WTC11 (cell line): Measurements from ENCODE around the gene GNG3.

Source experiments
- CBFB ChIP-seq: sonication (generic); formaldehyde crosslinking; IDR thresholded peaks from 2 replicates; pipeline ENCODE4 v1.8.1; 2022; ENCODE audit warnings: mild to moderate bottlenecking, low read depth, missing genetic modification reagents
- CTCF ChIP-seq: fragments of 200-600 bp; IDR thresholded peaks from 2 replicates; pipeline ENCODE4 v1.8.0; 2022; ENCODE audit warnings: antibody characterized with exemption
- FOXP4 ChIP-seq: sonication (generic); formaldehyde crosslinking; IDR thresholded peaks from 2 replicates; pipeline ENCODE4 v1.8.0; 2022; ENCODE audit warnings: mild to moderate bottlenecking, missing genetic modification reagents
- NR2C2 ChIP-seq: sonication (generic); formaldehyde crosslinking; IDR thresholded peaks from 2 replicates; pipeline ENCODE4 v1.8.0; 2022; ENCODE audit warnings: mild to moderate bottlenecking, missing genetic modification reagents
- SP1 ChIP-seq: sonication (generic); formaldehyde crosslinking; conservative IDR thresholded peaks from 2 replicates; pipeline ENCODE4 v1.8.1; 2022; ENCODE audit warnings: missing genetic modification reagents
- TCF7 ChIP-seq: sonication (generic); formaldehyde crosslinking; IDR thresholded peaks from 2 replicates; pipeline ENCODE4 v1.8.0; 2022; ENCODE audit warnings: mild to moderate bottlenecking, low read depth, missing genetic modification reagents, moderate library complexity
- USF2 ChIP-seq: sonication (generic); formaldehyde crosslinking; IDR thresholded peaks from 2 replicates; pipeline ENCODE4 v1.8.1; 2023; ENCODE audit warnings: mild to moderate bottlenecking, missing genetic modification reagents, moderate library complexity
- ZNF317 ChIP-seq: sonication (generic); formaldehyde crosslinking; IDR thresholded peaks from 2 replicates; pipeline ENCODE4 v1.8.1; 2023; ENCODE audit warnings: low read depth, mild to moderate bottlenecking, moderate library complexity, missing genetic modification reagents, borderline replicate concordance

DNA sequence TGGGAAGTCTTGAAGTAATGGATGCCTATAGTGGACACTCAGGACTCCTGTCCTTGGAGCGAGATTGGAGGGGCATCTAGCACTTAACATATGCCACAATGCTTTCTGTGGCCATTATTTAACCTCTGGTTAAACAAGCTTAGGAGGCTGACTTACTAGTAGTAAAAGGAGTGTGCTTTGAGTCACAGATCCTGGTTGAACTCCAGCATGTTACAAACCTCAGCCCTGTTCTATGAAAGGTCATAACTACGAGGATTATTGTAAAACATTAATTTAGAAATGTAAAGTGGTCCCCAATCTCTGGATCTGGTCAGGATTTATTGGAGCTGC lies 34.3 kb upstream of the GNG3 start:
- TF ChIP-seq CBFB (CRISPR knock-in tag) (no peak), CTCF (no peak), SP1 (CRISPR knock-in tag) (no peak), ZNF317 (no peak), FOXP4 (CRISPR knock-in tag) (no peak), NR2C2 (CRISPR knock-in tag) (no peak), TCF7 (no peak), USF2 (CRISPR knock-in tag) (no peak)
